GM23338 (cell line): ENCODE data around the gene CACNA1H. TPM values are rescaled to one million over a fixed set of nuclear protein-coding genes. Genes with fewer than 3 reads are reported as not detected.
A peak's percentile ranks its signal among the peaks of the same experiment; 100 is the strongest.

ENCODE experiments used
- ATAC-seq: fragments of 200-7000 bp; cut with Tn5 transposase; 3 replicates; pipeline ENCODE4 v1.9.1; 2020
- DNase-seq: peaks from one replicate; pipeline ENCODE4 v3.0.0-alpha.2; 2015; ENCODE audit warnings: low spot score
- H2AFZ ChIP-seq: fragments of 200-600 bp; sonication (generic); 2 replicates; pipeline ENCODE4 v1.8.0; 2016; ENCODE audit warnings: antibody characterized with exemption, mild to moderate bottlenecking, moderate library complexity
- H3F3A ChIP-seq: fragments of 200-600 bp; sonication (generic); replicated peaks from 2 replicates; pipeline ENCODE4 v1.8.0; 2017; ENCODE audit warnings: antibody characterized with exemption, mixed run types, low read depth
- H3K27ac ChIP-seq: fragments of 200-600 bp; sonication (generic); 2 replicates; pipeline ENCODE4 v1.6.1; 2016; ENCODE audit warnings: low read depth
- H3K27me3 ChIP-seq: fragments of 200-600 bp; sonication (generic); 2 replicates; pipeline ENCODE4 v1.8.0; 2016; ENCODE audit warnings: mild to moderate bottlenecking, mixed run types, moderate library complexity; ENCODE audit not compliant: insufficient read depth
- H3K36me3 ChIP-seq: fragments of 200-600 bp; sonication (generic); 2 replicates; pipeline ENCODE4 v1.8.0; 2016; ENCODE audit warnings: mild to moderate bottlenecking; ENCODE audit not compliant: insufficient read depth
- H3K4me1 ChIP-seq: fragments of 200-600 bp; sonication (generic); 2 replicates; pipeline ENCODE4 v1.8.0; 2016; ENCODE audit warnings: mild to moderate bottlenecking, moderate library complexity; ENCODE audit not compliant: insufficient read depth
- H3K4me2 ChIP-seq: fragments of 200-600 bp; sonication (generic); 2 replicates; pipeline ENCODE4 v1.7.1; 2017; ENCODE audit warnings: mixed run types
- H3K4me3 ChIP-seq: fragments of 200-600 bp; sonication (generic); 2 replicates; pipeline ENCODE4 v1.6.1; 2016; ENCODE audit warnings: mixed run types
- H3K79me2 ChIP-seq: fragments of 200-600 bp; sonication (generic); replicated peaks from 2 replicates; pipeline ENCODE4 v1.8.0; 2017; ENCODE audit warnings: mild to moderate bottlenecking; ENCODE audit not compliant: insufficient read depth
- H3K9me2 ChIP-seq: fragments of 200-600 bp; sonication (generic); 2 replicates; pipeline ENCODE4 v1.8.0; 2017; ENCODE audit not compliant: insufficient read depth
- H4K20me1 ChIP-seq: fragments of 200-600 bp; sonication (generic); replicated peaks from 2 replicates; pipeline ENCODE4 v1.8.0; 2017; ENCODE audit warnings: mild to moderate bottlenecking; ENCODE audit not compliant: insufficient read depth
- H3K27ac Mint-ChIP-seq: 2 replicates; pipeline ENCODE4 v1.8.0; 2020; ENCODE audit warnings: inconsistent platforms, mild to moderate bottlenecking, moderate library complexity, mixed read lengths
- H3K27me3 Mint-ChIP-seq: 3 replicates; pipeline ENCODE4 v1.8.0; 2022; ENCODE audit warnings: low read depth, mild to moderate bottlenecking, moderate library complexity, mixed read lengths, inconsistent platforms; ENCODE audit not compliant: insufficient read depth, poor library complexity
- H3K36me3 Mint-ChIP-seq: 3 replicates; pipeline ENCODE4 v1.8.0; 2021; ENCODE audit warnings: low read depth, mild to moderate bottlenecking, inconsistent platforms, moderate library complexity, mixed read lengths
- H3K4me1 Mint-ChIP-seq: 3 replicates; pipeline ENCODE4 v1.8.0; 2020; ENCODE audit warnings: mild to moderate bottlenecking, inconsistent platforms, mixed read lengths
- H3K4me3 Mint-ChIP-seq: 3 replicates; pipeline ENCODE4 v1.8.0; 2021; ENCODE audit warnings: moderate library complexity, mild to moderate bottlenecking, inconsistent platforms, mixed read lengths
- H3K9me3 Mint-ChIP-seq: 3 replicates; pipeline ENCODE4 v1.8.0; 2020; ENCODE audit warnings: moderate library complexity, mild to moderate bottlenecking, inconsistent platforms, mixed read lengths
- CREB1 ChIP-seq: fragments of 250-450 bp; sonication (Bioruptor Pico); IDR thresholded peaks from 2 replicates; pipeline ENCODE4 v1.5.0; 2020; ENCODE audit warnings: low read depth, mild to moderate bottlenecking, moderate library complexity
- CTCF ChIP-seq, 2 experiments: fragments of 200-600 bp in 1 of 2; sonication (generic) in 1 of 2; conservative IDR thresholded peaks; 2 replicates each; pipeline versions ENCODE4 v1.5.1 to v1.6.1; 2016 to 2017; ENCODE audit warnings: antibody characterized with exemption in 2 of 2, low read depth in 2 of 2, mild to moderate bottlenecking in 2 of 2, moderate library complexity in 1 of 2
- ETS1 ChIP-seq: IDR thresholded peaks from 2 replicates; pipeline ENCODE4 v1.6.1; 2016; ENCODE audit warnings: antibody characterized with exemption
- EZH2 ChIP-seq: fragments of 200-600 bp; sonication (generic); IDR thresholded peaks from one replicate; pipeline ENCODE4 v1.8.0; 2017; ENCODE audit warnings: antibody characterized with exemption, mild to moderate bottlenecking, low read depth; ENCODE audit not compliant: unreplicated experiment
- EZH2phosphoT487 ChIP-seq: fragments of 200-600 bp; sonication (generic); IDR thresholded peaks from one replicate; pipeline ENCODE4 v1.8.1; 2018; ENCODE audit warnings: antibody characterized with exemption; ENCODE audit not compliant: unreplicated experiment
- JUNB ChIP-seq: IDR thresholded peaks from one replicate; pipeline ENCODE4 v1.6.1; 2016; ENCODE audit warnings: antibody characterized with exemption; ENCODE audit not compliant: unreplicated experiment
- NANOG ChIP-seq: IDR thresholded peaks from 2 replicates; pipeline ENCODE4 v1.6.1; 2016; ENCODE audit warnings: antibody characterized with exemption, borderline replicate concordance
- POLR2AphosphoS5 ChIP-seq: IDR thresholded peaks from 2 replicates; pipeline ENCODE4 v1.6.1; 2016; ENCODE audit warnings: antibody characterized with exemption, low read depth
- REST ChIP-seq: IDR thresholded peaks from one replicate; pipeline ENCODE4 v1.6.1; 2018; ENCODE audit warnings: antibody characterized with exemption; ENCODE audit not compliant: unreplicated experiment
- STAT1 ChIP-seq: IDR thresholded peaks from one replicate; pipeline ENCODE4 v1.6.1; 2016; ENCODE audit warnings: antibody characterized with exemption; ENCODE audit not compliant: unreplicated experiment
- ZNF114 ChIP-seq: fragments of 250-450 bp; sonication (Bioruptor Pico); IDR thresholded peaks from 2 replicates; pipeline ENCODE4 v1.5.0; 2020; ENCODE audit warnings: mild to moderate bottlenecking, moderate library complexity
- ZNF331 ChIP-seq: fragments of 250-450 bp; sonication (Bioruptor Pico); IDR thresholded peaks from 2 replicates; pipeline ENCODE4 v1.5.0; 2020; ENCODE audit warnings: low read depth, mild to moderate bottlenecking, moderate library complexity
- ZNF462 ChIP-seq: fragments of 250-450 bp; sonication (Bioruptor Pico); IDR thresholded peaks from 2 replicates; pipeline ENCODE4 v1.5.0; 2020; ENCODE audit warnings: mild to moderate bottlenecking, moderate library complexity
- polyA plus RNA-seq: library from polyadenylated mRNA; unstranded; fragments of >200 nt; fragmentation: Nextera tagmentation; extraction: Ambion mirVana; gene quantifications from 2 replicates; pipeline ENCODE4 v1.2.1, GENCODE V29; 2016
- total RNA-seq: library from RNA; depleted of rRNA; stranded (reverse); fragments of >200 nt; shearing (Covaris generic); gene quantifications from 2 replicates; pipeline ENCODE4 v1.2.3, GENCODE V29; 2014

CACNA1H gene
- total and polyA plus RNA-seq, 2 experiments from 2014 or later: 3.5 to 43.3 TPM

GRCh38 chr16:1167276-1168107 is 14.6 kb downstream of the CACNA1H start:
- Mint-ChIP-seq H3K4me3 (no peak overlapping the region), H3K9me3 (no peaks in the 10 kb centered on the region), H3K27ac (no peak overlapping the region), H3K4me1 (no peaks in the 10 kb centered on the region), H3K27me3 (peaks cover 3% of the 10 kb centered on the region), H3K36me3 (no peaks in the 10 kb centered on the region)
- Histone ChIP-seq H3K27ac (no peak overlapping the region), H2AFZ (no peak overlapping the region), H4K20me1 (peaks cover 11% of the 10 kb centered on the region; the same call in 1 of the 2 replicates), H3K4me1 (no peaks in the 10 kb centered on the region), H3F3A (no peaks in the 10 kb centered on the region; the same call in 1 of the 2 replicates), H3K4me3 (no peak overlapping the region), H3K36me3 (no peaks in the 10 kb centered on the region), H3K79me2 (peaks cover 18% of the 10 kb centered on the region), H3K4me2 (no peak overlapping the region), H3K9me2 (no peaks in the 10 kb centered on the region), H3K27me3 (no peaks in the 10 kb centered on the region)
- DNase-seq (peak; percentile 65), ATAC-seq (peak; percentile 20)
- TF ChIP-seq EZH2 (no peak), ETS1 (no peak), ZNF462 (CRISPR knock-in tag) (no peak), CREB1 (CRISPR knock-in tag) (no peak), NANOG (no peak), POLR2AphosphoS5 (no peak), REST (no peak), ZNF331 (CRISPR knock-in tag) (no peak), JUNB (no peak), STAT1 (no peak), EZH2phosphoT487 (no peak), ZNF114 (no peak), CTCF (conservative IDR thresholded peaks at IDR 0.05; ENCODE audit: low read depth in 2 of 2) (no peak)
